IPS DF 4.7 (cell line): ENCODE data around the gene COG2.
"Not testable (repeated sequence)": the region's sequence is repeated elsewhere in the genome, so short reads cannot be mapped to it uniquely, and the experiment has no call there.

Source experiments
- DNase-seq: peaks from one replicate; pipeline ENCODE4 v3.0.0-alpha.2; 2013; ENCODE audit warnings: low spot score; ENCODE audit errors: extremely low read depth

The COG2 gene

GRCh38 chr1:230674581-230674980 lies 32.3 kb downstream of the COG2 start:
- DNase-seq: no peak

GRCh38 chr1:230677200-230677599 lies 34.9 kb downstream of the COG2 start:
- no peak for DNase-seq

GRCh38 chr1:230679192-230679591 lies 36.9 kb downstream of the COG2 start:
- no peak for DNase-seq

- no peak for DNase-seq
These were observed 37.5 kb downstream of the COG2 start for GRCh38 chr1:230679825-230680224.

- no peak for DNase-seq
These were observed 38.2 kb downstream of the COG2 start for GRCh38 chr1:230680300-230681025.

- no peak for DNase-seq
These were observed 39.3 kb downstream of the COG2 start for GRCh38 chr1:230681599-230681998.

- DNase-seq: no peak
These were observed 40.0 kb downstream of the COG2 start for GRCh38 chr1:230682274-230682673.

- no peak for DNase-seq
These were observed 40.8 kb downstream of the COG2 start for GRCh38 chr1:230682882-230683610.

GRCh38 chr1:230684146-230684545 lies 41.9 kb downstream of the COG2 start:
- DNase-seq: no peak

GRCh38 chr1:230684998-230685397 lies 42.7 kb downstream of the COG2 start:
- no peak for DNase-seq

GRCh38 chr1:230686747-230687146 lies 44.5 kb downstream of the COG2 start:
- no peak for DNase-seq

- DNase-seq: no peak
These were observed 47.8 kb downstream of the COG2 start for GRCh38 chr1:230690101-230690500.

- DNase-seq: no peak
These were observed 49.3 kb downstream of the COG2 start for GRCh38 chr1:230691615-230692014.

- DNase-seq: no peak
These were observed 50.9 kb downstream of the COG2 start for GRCh38 chr1:230693221-230693620.

GRCh38 chr1:230693777-230694176 lies 51.5 kb downstream of the COG2 start:
- DNase-seq: no peak

GRCh38 chr1:230694464-230694863 lies 52.2 kb downstream of the COG2 start:
- DNase-seq: no peak

GRCh38 chr1:230694991-230695390 lies 52.7 kb downstream of the COG2 start:
- no peak for DNase-seq

- DNase-seq: no peak
These were observed 53.9 kb downstream of the COG2 start for GRCh38 chr1:230696218-230696617.

- no peak for DNase-seq
These were observed 54.6 kb downstream of the COG2 start for GRCh38 chr1:230696722-230697437.

GRCh38 chr1:230698130-230698529 lies 55.8 kb downstream of the COG2 start:
- no peak for DNase-seq

GRCh38 chr1:230698964-230699363 lies 56.7 kb downstream of the COG2 start:
- not testable (repeated sequence) for DNase-seq

GRCh38 chr1:230699716-230700115 lies 57.4 kb downstream of the COG2 start:
- no peak for DNase-seq
